ENCODE measurements around the gene HAUS3. TPM values are rescaled to one million over a fixed set of nuclear protein-coding genes. Genes with fewer than 3 reads are reported as not detected.
A peak's percentile ranks its signal among the peaks of the same experiment; 100 is the strongest.

HAUS3 gene
- total RNA-seq, 1 donor, result 18.9 TPM

- peak; percentile 37 for DNase-seq (ENCODE audit: low read depth)
- no peak for TF ChIP-seq CTCF (IDR thresholded peaks at IDR 0.05; ENCODE audit: insufficient read depth, low read length)
- H3K4me3 ChIP-seq (ENCODE audit: low read depth, low read length), result no peak overlapping the region
These were observed 58.5 kb downstream of the HAUS3 start for GRCh38 chr4:2183394-2183793.

- peak; percentile 35 for DNase-seq (ENCODE audit: low read depth)
- no peak overlapping the region for H3K4me3 ChIP-seq (ENCODE audit: low read depth, low read length)
These were observed 58.9 kb downstream of the HAUS3 start for GRCh38 chr4:2182994-2183393.

GRCh38 chr4:2180410-2180809 lies 61.5 kb downstream of the HAUS3 start:
- no peak for DNase-seq (ENCODE audit: low read depth)
- TF ChIP-seq CTCF (IDR thresholded peaks at IDR 0.05; ENCODE audit: insufficient read depth, low read length), result no peak

More at GRCh38 chr4:2182994-2183393, 58.9 kb downstream of the HAUS3 start:
- TF ChIP-seq CTCF (IDR thresholded peaks at IDR 0.05; ENCODE audit: insufficient read depth, low read length), result no peak

GRCh38 chr4:2179717-2180116 lies 62.2 kb downstream of the HAUS3 start:
- no peak for DNase-seq (ENCODE audit: low read depth)
- H3K4me3 ChIP-seq (ENCODE audit: low read depth, low read length), result no peak overlapping the region
- TF ChIP-seq CTCF (IDR thresholded peaks at IDR 0.05; ENCODE audit: insufficient read depth, low read length), result no peak

More at GRCh38 chr4:2180410-2180809, 61.5 kb downstream of the HAUS3 start:
- H3K4me3 ChIP-seq (ENCODE audit: low read depth, low read length), result no peak overlapping the region

- no peak for DNase-seq (ENCODE audit: low read depth)
- TF ChIP-seq CTCF (IDR thresholded peaks at IDR 0.05; ENCODE audit: insufficient read depth, low read length), result no peak
- no peak overlapping the region for H3K4me3 ChIP-seq (ENCODE audit: low read depth, low read length)
These were observed 62.9 kb downstream of the HAUS3 start for GRCh38 chr4:2178986-2179385.

Small RNAs within 50 kb of the gene (small RNA-seq; reads per million reads assigned to genes)
- 0.32 reads per million for gene COX6B1P5

Other genes starting within 250 kb of the HAUS3 start
- gene NELFA, start 233.1 kb downstream of the HAUS3 start, total RNA-seq (ENCODE audit: low replicate concordance), result 14.8 and 26.2 TPM in 2 replicates
- 0.09 and 0.25 TPM in 2 replicates for gene NAT8L, start 182.8 kb downstream of the HAUS3 start, total RNA-seq (ENCODE audit: low replicate concordance)
- gene POLN, start within 50 bp of the HAUS3 start, total RNA-seq (ENCODE audit: low replicate concordance), result 3.7 and 4.9 TPM in 2 replicates
- 43.5 and 73.5 TPM in 2 replicates for gene MXD4, start 20.0 kb upstream of the HAUS3 start, total RNA-seq (ENCODE audit: low replicate concordance)
- 7.7 and 14.0 TPM in 2 replicates for gene ZFYVE28, start 176.5 kb upstream of the HAUS3 start, total RNA-seq (ENCODE audit: low replicate concordance)
- not detected in 2 replicates for gene CFAP99, start 176.8 kb upstream of the HAUS3 start, total RNA-seq (ENCODE audit: low replicate concordance)
- 75.6 and 311 TPM in 2 replicates for gene RNF4, start 227.0 kb upstream of the HAUS3 start, total RNA-seq (ENCODE audit: low replicate concordance)